ENCODE results near the gene ACP4. TPM values are rescaled to one million over a fixed set of nuclear protein-coding genes. Genes with fewer than 3 reads are reported as not detected.

ACP4 gene
- total and polyA plus RNA-seq, 2 of the 13 experiments (the other 11 are each of a cell fraction or from before 2014, with no cell fraction given) = 0.08 TPM; not detected in 1

DNA sequence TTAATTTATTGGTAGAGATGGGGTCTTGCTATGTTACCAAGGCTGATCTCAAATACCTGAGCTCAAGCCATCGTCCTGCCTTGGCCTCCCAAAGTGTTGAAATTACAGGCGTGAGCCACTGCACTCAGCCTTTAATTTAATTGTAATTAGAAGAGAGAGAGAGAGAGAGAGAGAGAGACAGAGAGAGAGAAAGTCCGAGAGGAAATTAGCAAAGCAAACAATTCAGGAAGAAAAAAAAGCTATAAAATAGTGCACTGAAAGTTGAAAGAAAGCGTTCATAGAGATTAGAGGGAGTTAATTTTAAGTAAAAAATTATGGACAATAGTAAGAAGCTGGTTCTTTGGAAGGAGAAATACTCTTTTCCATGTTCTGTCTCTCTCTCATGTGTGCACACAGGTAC lies 13.0 kb upstream of the ACP4 start:
- H3K4me1 ChIP-seq (ENCODE audit: insufficient read depth, low read length) = no peaks in the 10 kb centered on the region
- CTCF ChIA-PET (ENCODE audit: low intra/inter-chr PET ratio, low total read pairs) = no interaction called here
- H3K79me2 ChIP-seq (ENCODE audit: insufficient read depth, low read length) = no peaks in the 10 kb centered on the region
- peaks cover 0 to 31% of the 10 kb centered on the region in 2 experiments; a peak in 3 of 5 replicates for H3K27me3 ChIP-seq (ENCODE audit: control insufficient read depth in 1 of 2, insufficient read depth in 2 of 2, low read length in 2 of 2)
- H2AFZ ChIP-seq (ENCODE audit: low read length) = no peak overlapping the region
- no peaks in the 10 kb centered on the region for H3K36me3 ChIP-seq (replicated peaks in 1 of 2; ENCODE audit: control insufficient read depth in 1 of 2, insufficient read depth in 2 of 2, low read length in 2 of 2)
- no peak for TF ChIP-seq EEA1 (CRISPR knock-in tag; IDR thresholded peaks at IDR 0.05; ENCODE audit: borderline replicate concordance)
- no peak for TF ChIP-seq ZNF7 (CRISPR knock-in tag; IDR thresholded peaks at IDR 0.05)
- H3K9ac ChIP-seq (ENCODE audit: insufficient read depth, low read depth, low read length) = no peak overlapping the region
- no peaks in the 10 kb centered on the region for H3K9me3 ChIP-seq (ENCODE audit: low read length)
- in situ Hi-C loops (cut with HindIII; ENCODE audit: extremely low pct_ligation_motif_present, low pct_unique_long_range_greater_than_20kb) (loop anchor here (25.0 kb wide), 1 partner anchor 415 kb away; the partner anchor contains the start of gene NAPSA), intact Hi-C loops (cut with micrococcal nuclease; ENCODE audit: unreplicated experiment) (no loop called here)
- no TSS peak for BruUV-seq (replicated peaks)
- H3K4me3 ChIP-seq (replicated peaks in 1 of 3; ENCODE audit: insufficient read depth in 1 of 3, low read depth in 2 of 3, low read length in 3 of 3) = no peak overlapping the region
- WGBS (ENCODE audit: low lambda C conversion rate) = 2% methylated on average over 4 of the region's 4 CpGs
- POLR2A ChIA-PET = no interaction called here
- DNase-seq (ENCODE audit: low spot score) = no peak
- H3K27ac ChIP-seq (ENCODE audit: extremely low read length, insufficient read depth, low read length) = no peak overlapping the region
- no peak for ATAC-seq
- no peak overlapping the region for H3K4me2 ChIP-seq (ENCODE audit: low read depth, low read length)
- FAIRE-seq = no peak
- H4K20me1 ChIP-seq (ENCODE audit: insufficient read depth, low read length) = no peaks in the 10 kb centered on the region

GRCh38 chr19:50777830-50778303 lies 12.3 kb upstream of the ACP4 start:
- ATAC-seq = no peak
- CTCF ChIA-PET (ENCODE audit: low intra/inter-chr PET ratio, low total read pairs) = no interaction called here
- H3K27me3 ChIP-seq (ENCODE audit: control insufficient read depth in 1 of 2, insufficient read depth in 2 of 2, low read length in 2 of 2) = peaks cover 0 to 31% of the 10 kb centered on the region in 2 experiments; a peak in 3 of 5 replicates
- TF ChIP-seq ZNF703 (CRISPR knock-in tag; IDR thresholded peaks at IDR 0.05; ENCODE audit: borderline replicate concordance) (no peak), ZFP62 (CRISPR knock-in tag; IDR thresholded peaks at IDR 0.05) (no peak), HOXA5 (CRISPR knock-in tag; IDR thresholded peaks at IDR 0.05) (no peak), ZNF446 (CRISPR knock-in tag; IDR thresholded peaks at IDR 0.05) (no peak), ZNF12 (CRISPR knock-in tag; IDR thresholded peaks at IDR 0.05) (no peak), ZFYVE20 (CRISPR knock-in tag; IDR thresholded peaks at IDR 0.05; ENCODE audit: borderline replicate concordance, low read depth) (no peak), ZNF687 (CRISPR knock-in tag; IDR thresholded peaks at IDR 0.05) (no peak), ZNF777 (CRISPR knock-in tag; IDR thresholded peaks at IDR 0.05) (no peak), ZNF674 (CRISPR knock-in tag; IDR thresholded peaks at IDR 0.05; ENCODE audit: low read depth) (no peak), ZBTB2 (CRISPR knock-in tag; IDR thresholded peaks at IDR 0.05; ENCODE audit: low read depth) (no peak)

More at GRCh38 chr19:50777830-50778303, 12.3 kb upstream of the ACP4 start:
- Histone ChIP-seq H3K4me1 (ENCODE audit: insufficient read depth, low read length) (no peaks in the 10 kb centered on the region), H3K27ac (ENCODE audit: extremely low read length, insufficient read depth, low read length) (no peak overlapping the region), H3K9me3 (ENCODE audit: low read length) (no peaks in the 10 kb centered on the region), H3K36me3 (replicated peaks in 1 of 2; ENCODE audit: control insufficient read depth in 1 of 2, insufficient read depth in 2 of 2, low read length in 2 of 2) (no peaks in the 10 kb centered on the region), H3K4me2 (ENCODE audit: low read depth, low read length) (no peak overlapping the region), H2AFZ (ENCODE audit: low read length) (no peak overlapping the region), H4K20me1 (ENCODE audit: insufficient read depth, low read length) (no peaks in the 10 kb centered on the region), H3K79me2 (ENCODE audit: insufficient read depth, low read length) (no peaks in the 10 kb centered on the region), H3K4me3 (replicated peaks in 1 of 3; ENCODE audit: insufficient read depth in 1 of 3, low read depth in 2 of 3, low read length in 3 of 3) (no peak overlapping the region), H3K9ac (ENCODE audit: insufficient read depth, low read depth, low read length) (no peak overlapping the region)
- POLR2A ChIA-PET = no interaction called here
- BruUV-seq (replicated peaks) = no TSS peak
- FAIRE-seq (no peak), DNase-seq (ENCODE audit: low spot score) (no peak)
- 22% methylated on average over 16 of the region's 30 CpGs for WGBS (ENCODE audit: low lambda C conversion rate)
- in situ Hi-C loops (cut with HindIII; ENCODE audit: extremely low pct_ligation_motif_present, low pct_unique_long_range_greater_than_20kb) = loop anchor here (25.0 kb wide), 1 partner anchor 416 kb away; the partner anchor contains the start of gene NAPSA
- intact Hi-C loops (cut with micrococcal nuclease; ENCODE audit: unreplicated experiment) = no loop called here

Measured in HepG2 (cell line).